NCI-H748 treated with DMSO at 0.1 percent for 48 hours (cell line): ENCODE measurements around the gene XPO4.

ENCODE experiments used
- DNase-seq: peaks from one replicate; lab custom pipeline; 2025; lab: John Stamatoyannopoulos, UW

The XPO4 gene

GRCh38 chr13:20826843-20827560, 75.5 kb downstream of the XPO4 start:
- no peak for DNase-seq

GRCh38 chr13:20826301-20826700, 76.2 kb downstream of the XPO4 start:
- no peak for DNase-seq

GRCh38 chr13:20825477-20825875, 77.1 kb downstream of the XPO4 start:
- DNase-seq: no peak

- DNase-seq: no peak
Measured at GRCh38 chr13:20824762-20825476, 77.6 kb downstream of the XPO4 start.

- DNase-seq: no peak
Measured at GRCh38 chr13:20823071-20823470, 79.5 kb downstream of the XPO4 start.

GRCh38 chr13:20822406-20822805, 80.1 kb downstream of the XPO4 start:
- no peak for DNase-seq

GRCh38 chr13:20819715-20820114, 82.8 kb downstream of the XPO4 start:
- DNase-seq: no peak

GRCh38 chr13:20815464-20815863, 87.1 kb downstream of the XPO4 start:
- DNase-seq: no peak

- no peak for DNase-seq
Measured at GRCh38 chr13:20814224-20814910, 88.2 kb downstream of the XPO4 start.

GRCh38 chr13:20812890-20813289, 89.7 kb downstream of the XPO4 start:
- no peak for DNase-seq

- DNase-seq: no peak
Measured at GRCh38 chr13:20810808-20811207, 91.7 kb downstream of the XPO4 start.

GRCh38 chr13:20808874-20809273, 93.7 kb downstream of the XPO4 start:
- no peak for DNase-seq

GRCh38 chr13:20803180-20803965, 99.2 kb downstream of the XPO4 start:
- DNase-seq: no peak

GRCh38 chr13:20801707-20802106, 100.8 kb downstream of the XPO4 start:
- DNase-seq: no peak

GRCh38 chr13:20799726-20800416, 102.7 kb downstream of the XPO4 start:
- DNase-seq: no peak

GRCh38 chr13:20798027-20798426, 104.5 kb downstream of the XPO4 start:
- no peak for DNase-seq

GRCh38 chr13:20796791-20797508, 105.6 kb downstream of the XPO4 start:
- no peak for DNase-seq

- DNase-seq: no peak
Measured at GRCh38 chr13:20789665-20790064, 112.9 kb downstream of the XPO4 start.

- DNase-seq: no peak
Measured at GRCh38 chr13:20788312-20788711, 114.2 kb downstream of the XPO4 start.

GRCh38 chr13:20787180-20787579, 115.4 kb downstream of the XPO4 start:
- DNase-seq: no peak

- no peak for DNase-seq
Measured at GRCh38 chr13:20782116-20782708, 120.3 kb downstream of the XPO4 start.
